BLaER1 treated with 17β-estradiol and CSF1 and Interleukin-3, amounts not matched to agents 10 nM and 100 nM (cell line): ENCODE results near the gene LPP.

Experiments used
- H3K27ac ChIP-seq, 11 experiments: shearing (Covaris generic); formaldehyde crosslinking; 2 replicates each; pipeline ENCODE4 v1.8.1; 2022
- H3K27me3 ChIP-seq, 11 experiments: shearing (Covaris generic); formaldehyde crosslinking; 2 replicates each; pipeline ENCODE4 v1.8.1; 2022
- H3K36me3 ChIP-seq, 11 experiments: shearing (Covaris generic); formaldehyde crosslinking; 2 replicates each; pipeline ENCODE4 v1.8.1; 2022
- H3K4me1 ChIP-seq, 10 experiments: shearing (Covaris generic); formaldehyde crosslinking; 2 replicates each; pipeline ENCODE4 v1.8.1; 2022
- H3K4me2 ChIP-seq, 11 experiments: shearing (Covaris generic); formaldehyde crosslinking; 2 replicates each; pipeline ENCODE4 v1.8.1; 2022
- H3K4me3 ChIP-seq, 10 experiments: shearing (Covaris generic); formaldehyde crosslinking; 2 replicates each; pipeline ENCODE4 v1.8.1; 2022
- H3K9ac ChIP-seq, 11 experiments: shearing (Covaris generic); formaldehyde crosslinking; 2 replicates each; pipeline ENCODE4 v1.8.1; 2022
- H3K9me3 ChIP-seq, 11 experiments: shearing (Covaris generic); formaldehyde crosslinking; replicated peaks in 1 of 11; 2 replicates each; pipeline ENCODE4 v1.8.1; 2022
- H4K20me1 ChIP-seq, 11 experiments: shearing (Covaris generic); formaldehyde crosslinking; 2 replicates each; pipeline ENCODE4 v1.8.1; 2022
- Cebpa-rat ChIP-seq, 11 experiments: shearing (Covaris generic); IDR thresholded peaks; 2 replicates each; pipeline ENCODE4 v1.8.1; 2022

Gene LPP, protein sequence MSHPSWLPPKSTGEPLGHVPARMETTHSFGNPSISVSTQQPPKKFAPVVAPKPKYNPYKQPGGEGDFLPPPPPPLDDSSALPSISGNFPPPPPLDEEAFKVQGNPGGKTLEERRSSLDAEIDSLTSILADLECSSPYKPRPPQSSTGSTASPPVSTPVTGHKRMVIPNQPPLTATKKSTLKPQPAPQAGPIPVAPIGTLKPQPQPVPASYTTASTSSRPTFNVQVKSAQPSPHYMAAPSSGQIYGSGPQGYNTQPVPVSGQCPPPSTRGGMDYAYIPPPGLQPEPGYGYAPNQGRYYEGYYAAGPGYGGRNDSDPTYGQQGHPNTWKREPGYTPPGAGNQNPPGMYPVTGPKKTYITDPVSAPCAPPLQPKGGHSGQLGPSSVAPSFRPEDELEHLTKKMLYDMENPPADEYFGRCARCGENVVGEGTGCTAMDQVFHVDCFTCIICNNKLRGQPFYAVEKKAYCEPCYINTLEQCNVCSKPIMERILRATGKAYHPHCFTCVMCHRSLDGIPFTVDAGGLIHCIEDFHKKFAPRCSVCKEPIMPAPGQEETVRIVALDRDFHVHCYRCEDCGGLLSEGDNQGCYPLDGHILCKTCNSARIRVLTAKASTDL

DNA sequence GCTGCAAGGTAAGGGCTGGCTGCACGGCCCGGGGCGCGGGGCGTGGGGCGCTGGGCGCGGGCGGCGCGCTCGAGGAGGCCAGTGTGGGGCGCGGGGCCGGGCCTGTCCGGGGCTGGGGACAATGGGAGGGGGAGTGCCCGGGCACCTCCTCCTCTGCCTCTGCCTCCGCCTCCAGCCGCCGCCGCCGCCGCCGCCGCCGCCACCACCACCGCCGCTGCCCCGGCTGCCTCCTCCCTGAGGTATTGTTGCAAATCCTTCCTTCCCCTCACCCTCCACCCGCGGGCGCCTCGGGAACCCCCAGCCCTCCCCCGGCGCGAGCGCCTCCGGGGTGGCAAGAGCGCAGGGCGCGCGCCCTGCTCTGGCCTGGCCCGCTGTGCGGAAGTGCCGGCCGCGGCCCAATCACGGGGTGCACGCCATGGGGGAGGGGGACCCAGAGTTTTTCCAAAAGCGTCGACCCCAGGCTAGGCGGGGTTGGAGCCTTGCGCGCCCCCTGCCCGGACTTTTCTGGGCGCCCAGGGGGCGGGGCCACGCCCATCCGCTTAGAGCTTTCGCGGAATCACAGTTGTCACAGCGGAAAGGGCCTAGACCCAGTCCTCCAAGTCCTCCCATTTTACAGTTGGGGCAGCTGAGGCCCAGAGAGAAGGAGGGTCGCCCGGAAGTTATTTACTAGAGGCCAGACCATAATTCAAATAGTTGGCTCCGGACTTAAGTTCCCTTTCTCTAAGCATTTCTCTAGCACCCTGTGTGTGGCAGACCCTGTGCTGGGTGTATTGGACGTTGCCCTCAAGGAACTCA is at the start of gene LPP:
Gene LPP (plus strand): TSS at position 144 of the 795 bp plus-strand sequence. CDS start 251,964 bp downstream, outside the sequence.
- Histone ChIP-seq H3K4me2 (peak within 1 kb of the TSS; percentile 87 to 100 (median 92)), H3K27me3 (no peaks in the 10 kb centered on the region), H3K4me3 (peak within 1 kb of the TSS; percentile 56 to 87 (median 78)), H3K36me3 (peaks cover 0 to 6% (median 1%) of the 10 kb centered on the region in 11 experiments; a peak in 4 of 22 replicates), H3K9ac (peak within 1 kb of the TSS; percentile 86 to 93 (median 91)), H3K4me1 (peaks cover 48 to 64% (median 58%) of the 10 kb centered on the region in 10 experiments), H3K9me3 (peaks cover 0 to 7% (median 5%) of the 10 kb centered on the region in 11 experiments; a peak in 11 of 22 replicates), H4K20me1 (peaks cover 0 to 20% (median 5%) of the 10 kb centered on the region in 11 experiments; a peak in 8 of 22 replicates), H3K27ac (peak within 1 kb of the TSS; percentile 85 to 95 (median 93))
- no peak for TF ChIP-seq Cebpa-rat (IDR thresholded peaks at IDR 0.05)

DNA sequence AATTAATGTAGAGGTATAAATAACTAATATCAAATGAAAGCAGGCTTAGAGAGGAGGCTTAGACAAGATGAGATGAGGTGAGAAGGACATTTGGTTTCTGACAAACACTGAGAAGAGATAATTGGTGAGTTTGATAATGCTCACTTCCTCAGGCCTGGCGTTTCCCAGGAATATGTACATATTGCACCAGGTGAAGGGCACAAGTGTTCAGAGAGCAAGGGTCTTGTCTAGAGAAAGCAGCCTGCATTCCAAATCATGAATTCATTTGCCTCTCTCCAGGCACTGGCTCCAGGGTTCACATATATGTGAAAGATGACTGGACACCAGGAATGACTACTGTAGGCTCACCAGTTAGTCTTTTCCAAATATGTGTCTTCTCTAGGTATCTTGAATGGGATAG is 48.0 kb upstream of the LPP start:
- H3K4me3 ChIP-seq = no peak overlapping the region
- H3K4me2 ChIP-seq = no peak overlapping the region
- no peaks in the 10 kb centered on the region for H4K20me1 ChIP-seq

DNA sequence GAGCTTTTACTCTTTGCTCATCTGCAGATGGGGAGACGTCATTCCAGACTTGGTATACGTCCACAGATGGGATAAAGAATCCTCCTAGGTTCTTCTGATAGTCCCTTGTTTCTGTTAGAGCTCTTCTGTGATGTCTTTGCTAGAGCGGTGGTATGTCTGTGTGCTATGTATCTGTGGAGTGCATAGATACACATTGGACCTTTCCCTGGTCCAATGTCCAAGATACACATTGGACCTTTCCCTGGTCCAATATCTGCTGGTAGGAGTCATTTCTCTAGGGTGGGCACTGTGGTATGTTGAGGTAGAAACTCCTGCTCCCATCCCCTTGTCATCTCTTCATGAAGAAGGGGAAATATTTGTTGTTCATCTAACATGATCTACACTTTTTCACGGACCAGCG is 47.5 kb upstream of the LPP start:
- Histone ChIP-seq H3K9ac (no peak overlapping the region), H3K36me3 (no peaks in the 10 kb centered on the region), H3K4me3 (no peak overlapping the region), H4K20me1 (no peaks in the 10 kb centered on the region), H3K4me2 (no peak overlapping the region), H3K27me3 (no peaks in the 10 kb centered on the region), H3K27ac (no peak overlapping the region), H3K4me1 (peaks cover 6 to 20% (median 14%) of the 10 kb centered on the region in 10 experiments), H3K9me3 (peaks cover 0 to 23% (median 5%) of the 10 kb centered on the region in 11 experiments; a peak in 18 of 22 replicates)
- no peak for TF ChIP-seq Cebpa-rat (IDR thresholded peaks at IDR 0.05)

More for the DNA sequence above, 48.0 kb upstream of the LPP start:
- Histone ChIP-seq H3K27ac (no peak overlapping the region), H3K27me3 (no peaks in the 10 kb centered on the region), H3K9me3 (peaks cover 3 to 28% (median 9%) of the 10 kb centered on the region in 11 experiments), H3K4me1 (peaks cover 6 to 20% (median 14%) of the 10 kb centered on the region in 10 experiments), H3K36me3 (no peaks in the 10 kb centered on the region), H3K9ac (no peak overlapping the region)
- no peak for TF ChIP-seq Cebpa-rat (IDR thresholded peaks at IDR 0.05)

DNA sequence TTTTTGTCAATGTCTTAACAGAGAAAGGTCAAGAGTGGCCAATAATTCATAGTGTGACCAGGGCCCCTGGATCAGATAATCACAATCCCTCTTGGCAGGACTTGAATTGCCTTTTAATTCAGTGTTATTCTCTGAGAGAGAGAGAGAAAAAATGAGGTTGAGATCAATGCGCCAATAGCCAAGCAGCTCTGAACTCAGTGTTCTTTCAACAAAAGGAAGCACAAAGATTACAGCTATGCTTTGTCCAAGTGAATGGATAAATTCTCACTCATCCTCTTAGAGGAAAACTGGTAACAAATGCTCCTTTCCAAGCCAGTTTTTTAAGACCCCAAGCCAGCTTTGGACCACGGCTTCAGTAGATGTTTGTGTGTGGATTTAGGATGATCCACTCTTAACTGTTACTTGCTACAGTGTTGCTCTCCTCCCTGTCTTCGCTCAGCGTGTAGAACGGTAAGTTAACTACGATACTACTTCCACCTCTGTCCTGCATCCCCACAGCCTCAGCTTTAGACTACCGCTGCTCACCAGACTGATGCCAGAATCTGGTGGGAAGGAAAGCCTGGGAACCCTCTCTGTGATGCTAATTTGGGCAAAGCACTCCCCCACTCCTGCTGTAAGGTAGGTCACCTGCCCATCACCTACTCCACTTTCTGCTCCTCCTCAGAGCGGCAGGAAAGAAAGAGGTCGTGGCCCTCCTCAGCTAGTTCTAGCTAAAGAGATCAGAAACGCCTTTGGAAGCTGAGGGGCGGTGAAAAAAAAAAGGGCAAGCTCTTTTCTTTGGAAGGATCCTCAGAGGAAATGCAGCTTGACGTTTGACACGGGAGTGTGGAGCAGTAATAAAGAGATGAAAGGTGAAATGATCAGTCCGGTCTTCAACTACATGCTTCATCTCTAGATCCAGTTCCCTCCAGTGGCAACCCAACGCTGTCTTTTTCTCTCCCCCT is 46.8 kb upstream of the LPP start:
- H3K4me2 ChIP-seq = no peak overlapping the region
- no peaks in the 10 kb centered on the region for H3K27me3 ChIP-seq
- peaks cover 0 to 19% (median 0%) of the 10 kb centered on the region in 11 experiments; a peak in 7 of 22 replicates for H3K9me3 ChIP-seq
- no peaks in the 10 kb centered on the region for H3K36me3 ChIP-seq
- TF ChIP-seq Cebpa-rat (IDR thresholded peaks at IDR 0.05) = no peak
- no peaks in the 10 kb centered on the region for H4K20me1 ChIP-seq
- H3K27ac ChIP-seq = no peak overlapping the region
- peaks cover 6 to 20% (median 14%) of the 10 kb centered on the region in 10 experiments for H3K4me1 ChIP-seq
- H3K9ac ChIP-seq = no peak overlapping the region
- no peak overlapping the region for H3K4me3 ChIP-seq

DNA sequence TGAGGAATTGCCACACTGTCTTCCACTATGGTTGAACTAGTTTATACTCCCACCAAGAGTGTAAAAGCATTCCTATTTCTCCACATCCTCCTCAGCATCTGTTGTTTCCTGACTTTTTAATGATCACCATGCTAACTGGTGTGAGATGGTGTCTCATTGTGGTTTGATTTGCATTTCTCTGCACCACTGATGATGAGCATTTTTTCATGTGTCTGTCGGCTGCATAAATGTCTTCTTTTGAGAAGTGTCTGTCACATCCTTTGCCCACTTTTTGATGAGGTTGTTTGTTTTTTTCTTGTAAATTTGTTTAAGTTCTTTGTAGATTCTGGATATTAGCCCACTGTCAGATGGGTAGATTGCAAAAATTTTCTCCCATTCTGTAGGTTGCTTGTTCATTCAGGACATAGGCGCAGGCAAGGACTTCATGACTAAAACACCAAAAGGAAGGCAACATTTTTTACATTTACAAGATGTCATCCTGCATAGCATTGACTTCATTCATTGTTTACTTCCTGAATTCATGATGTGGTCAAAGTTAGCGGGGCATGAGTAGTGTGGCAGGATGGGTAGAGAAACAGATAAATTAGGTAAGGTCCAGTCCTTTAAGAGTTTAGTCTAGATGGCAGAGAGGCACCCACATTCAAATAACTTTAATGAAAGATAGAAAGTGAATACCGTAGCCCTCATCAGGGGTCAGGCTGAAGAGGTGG is 45.1 kb upstream of the LPP start:
- H3K9ac ChIP-seq = no peak overlapping the region
- H3K4me1 ChIP-seq = peaks cover 7 to 20% (median 14%) of the 10 kb centered on the region in 10 experiments
- no peaks in the 10 kb centered on the region for H4K20me1 ChIP-seq
- H3K27me3 ChIP-seq = no peaks in the 10 kb centered on the region
- no peak for TF ChIP-seq Cebpa-rat (IDR thresholded peaks at IDR 0.05)
- H3K27ac ChIP-seq = peak overlapping the region in 2 of 11 experiments; percentile 4 to 18; a peak in 1 of 22 replicates
- no peaks in the 10 kb centered on the region for H3K36me3 ChIP-seq
- peaks cover 0 to 19% (median 0%) of the 10 kb centered on the region in 11 experiments; a peak in 5 of 22 replicates for H3K9me3 ChIP-seq
- no peak overlapping the region for H3K4me3 ChIP-seq
- peak overlapping the region; percentile 9 to 54 (median 36); a peak in 17 of 22 replicates for H3K4me2 ChIP-seq

DNA sequence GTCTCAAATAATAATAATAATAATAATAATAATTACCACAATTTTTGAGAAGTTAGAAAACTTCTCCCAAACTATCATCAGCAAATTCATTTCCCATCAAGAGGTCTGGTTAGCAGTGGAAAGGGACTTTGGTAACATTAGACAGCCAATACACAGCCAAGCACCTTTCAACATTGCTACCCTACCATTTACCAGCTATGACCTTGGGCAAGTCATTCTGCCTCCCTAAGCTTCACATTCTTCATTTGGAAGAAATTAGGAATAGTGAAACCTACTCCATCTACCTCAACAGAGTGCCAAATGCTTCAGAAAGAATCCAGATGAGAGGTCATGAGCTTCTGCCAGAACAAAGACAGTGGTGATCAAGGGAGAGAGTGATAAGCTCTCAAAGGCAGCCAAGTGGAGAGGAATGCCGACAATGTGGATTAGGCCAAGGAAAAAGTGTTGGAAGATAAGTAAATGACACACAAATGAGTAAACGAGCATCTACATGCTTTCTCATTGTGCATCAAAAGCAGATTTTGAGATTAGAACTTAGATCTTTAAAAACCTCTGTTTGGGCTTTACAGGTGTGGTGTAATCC is 42.9 kb upstream of the LPP start:
- Histone ChIP-seq H3K4me1 (peaks cover 10 to 20% (median 14%) of the 10 kb centered on the region in 10 experiments), H3K27me3 (no peaks in the 10 kb centered on the region), H3K4me2 (no peak overlapping the region), H3K36me3 (no peaks in the 10 kb centered on the region), H3K27ac (no peak overlapping the region), H3K9ac (no peak overlapping the region), H4K20me1 (no peaks in the 10 kb centered on the region), H3K9me3 (peaks cover 0 to 15% (median 0%) of the 10 kb centered on the region in 11 experiments; a peak in 4 of 22 replicates), H3K4me3 (no peak overlapping the region)
- TF ChIP-seq Cebpa-rat (IDR thresholded peaks at IDR 0.05) = no peak

DNA sequence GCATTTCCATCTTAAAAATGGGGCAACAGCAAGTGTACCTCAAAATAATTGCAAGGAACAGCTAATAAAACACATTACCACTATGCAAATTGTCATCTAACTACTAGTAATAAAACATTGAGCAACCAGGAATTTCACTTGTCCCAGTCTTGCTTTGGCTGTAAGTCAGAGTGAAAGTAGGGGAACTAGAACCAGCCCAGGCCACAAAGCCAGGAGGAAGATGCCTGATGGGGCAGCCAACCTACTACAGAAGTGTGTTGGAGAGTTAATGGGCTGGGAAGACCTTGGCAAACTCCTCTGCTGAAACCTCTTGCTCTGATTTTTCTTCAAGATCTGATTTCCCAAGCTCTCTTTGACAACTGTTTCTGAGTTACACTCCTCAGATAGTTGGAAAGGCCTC is 40.2 kb upstream of the LPP start:
- H3K27ac ChIP-seq = no peak overlapping the region
- peaks cover 7 to 16% (median 12%) of the 10 kb centered on the region in 10 experiments; a peak in 19 of 20 replicates for H3K4me1 ChIP-seq
- H3K4me3 ChIP-seq = no peak overlapping the region
- H3K4me2 ChIP-seq = peak overlapping the region in 1 of 11 experiments; percentile 6; a peak in 1 of 22 replicates
- H3K27me3 ChIP-seq = no peaks in the 10 kb centered on the region
- H3K9ac ChIP-seq = no peak overlapping the region
- no peaks in the 10 kb centered on the region for H3K36me3 ChIP-seq
- peaks cover 0 to 14% (median 6%) of the 10 kb centered on the region in 11 experiments; a peak in 7 of 22 replicates for H3K9me3 ChIP-seq
- no peak for TF ChIP-seq Cebpa-rat (IDR thresholded peaks at IDR 0.05)
- no peaks in the 10 kb centered on the region for H4K20me1 ChIP-seq
